Mucosa of gallbladder (tissue), 1 donor: Measurements from ENCODE around the gene SMTNL1. TPM values are rescaled to one million over a fixed set of nuclear protein-coding genes. Genes with fewer than 3 reads are reported as not detected.

Experiments
- DNase-seq: peaks from one replicate; pipeline ENCODE4 v3.0.0-alpha.2; 2020; ENCODE audit warnings: low spot score
- total RNA-seq: library from RNA; stranded (reverse); gene quantifications from one replicate; pipeline ENCODE4 v1.2.1, GENCODE V29; 2021
- donor health status: DM: no; HTN: no; CAD: no.

Gene SMTNL1
- total RNA-seq, 1 donor from 2014 or later: not detected

- DNase-seq: no peak
Measured at GRCh38 chr11:57544566-57544965, 7.2 kb downstream of the SMTNL1 start.

GRCh38 chr11:57545883-57546282 lies 8.5 kb downstream of the SMTNL1 start:
- no peak for DNase-seq

- no peak for DNase-seq
Measured at GRCh38 chr11:57546451-57546850, 9.1 kb downstream of the SMTNL1 start.

GRCh38 chr11:57546869-57547475 lies 9.6 kb downstream of the SMTNL1 start:
- no peak for DNase-seq

- no peak for DNase-seq
Measured at GRCh38 chr11:57547854-57548377, 10.5 kb downstream of the SMTNL1 start.

- no peak for DNase-seq
Measured at GRCh38 chr11:57549983-57550382, 12.6 kb downstream of the SMTNL1 start.

- no peak for DNase-seq
Measured at GRCh38 chr11:57551941-57552340, 14.5 kb downstream of the SMTNL1 start.

- no peak for DNase-seq
Measured at GRCh38 chr11:57552479-57552878, 15.1 kb downstream of the SMTNL1 start.

- DNase-seq: no peak
Measured at GRCh38 chr11:57555393-57555792, 18.0 kb downstream of the SMTNL1 start.

- DNase-seq: no peak
Measured at GRCh38 chr11:57556041-57556440, 18.6 kb downstream of the SMTNL1 start.

- no peak for DNase-seq
Measured at GRCh38 chr11:57560146-57560545, 22.8 kb downstream of the SMTNL1 start.

- no peak for DNase-seq
Measured at GRCh38 chr11:57562596-57562995, 25.2 kb downstream of the SMTNL1 start.

- DNase-seq: peak; percentile 30
Measured at GRCh38 chr11:57566005-57566904, 28.9 kb downstream of the SMTNL1 start.

GRCh38 chr11:57566905-57567514 lies 29.6 kb downstream of the SMTNL1 start:
- no peak for DNase-seq

GRCh38 chr11:57567515-57568329 lies 30.3 kb downstream of the SMTNL1 start, which contains the start of gene UBE2L6:
Gene UBE2L6, minus strand, starts transcription at chr11:57567672. Its CDS starts 61 bp downstream, at chr11:57567611.
- DNase-seq: peak; percentile 47

GRCh38 chr11:57568330-57568766 lies 31.0 kb downstream of the SMTNL1 start:
- peak; percentile 85 for DNase-seq

GRCh38 chr11:57571606-57572005 lies 34.2 kb downstream of the SMTNL1 start:
- no peak for DNase-seq

GRCh38 chr11:57574061-57574460 lies 36.7 kb downstream of the SMTNL1 start:
- DNase-seq: no peak

GRCh38 chr11:57584341-57584740 lies 46.9 kb downstream of the SMTNL1 start:
- DNase-seq: no peak

GRCh38 chr11:57585301-57585700 lies 47.9 kb downstream of the SMTNL1 start:
- DNase-seq: no peak

- DNase-seq: no peak
Measured at GRCh38 chr11:57586711-57587245, 49.4 kb downstream of the SMTNL1 start.
